GM19193 (cell line): ENCODE data around the gene OR2S2.

Source experiments
- POLR2A ChIP-seq: IDR thresholded peaks from 4 replicates; pipeline ENCODE4 v1.6.1; 2011; ENCODE audit not compliant: insufficient read depth, insufficient read length; ENCODE audit errors: extremely low read depth

The OR2S2 gene

GRCh38 chr9:35944173-35944572, 13.8 kb downstream of the OR2S2 start:
- no peak for TF ChIP-seq POLR2A

GRCh38 chr9:35942286-35942685, 15.7 kb downstream of the OR2S2 start:
- TF ChIP-seq POLR2A, result no peak

DNA sequence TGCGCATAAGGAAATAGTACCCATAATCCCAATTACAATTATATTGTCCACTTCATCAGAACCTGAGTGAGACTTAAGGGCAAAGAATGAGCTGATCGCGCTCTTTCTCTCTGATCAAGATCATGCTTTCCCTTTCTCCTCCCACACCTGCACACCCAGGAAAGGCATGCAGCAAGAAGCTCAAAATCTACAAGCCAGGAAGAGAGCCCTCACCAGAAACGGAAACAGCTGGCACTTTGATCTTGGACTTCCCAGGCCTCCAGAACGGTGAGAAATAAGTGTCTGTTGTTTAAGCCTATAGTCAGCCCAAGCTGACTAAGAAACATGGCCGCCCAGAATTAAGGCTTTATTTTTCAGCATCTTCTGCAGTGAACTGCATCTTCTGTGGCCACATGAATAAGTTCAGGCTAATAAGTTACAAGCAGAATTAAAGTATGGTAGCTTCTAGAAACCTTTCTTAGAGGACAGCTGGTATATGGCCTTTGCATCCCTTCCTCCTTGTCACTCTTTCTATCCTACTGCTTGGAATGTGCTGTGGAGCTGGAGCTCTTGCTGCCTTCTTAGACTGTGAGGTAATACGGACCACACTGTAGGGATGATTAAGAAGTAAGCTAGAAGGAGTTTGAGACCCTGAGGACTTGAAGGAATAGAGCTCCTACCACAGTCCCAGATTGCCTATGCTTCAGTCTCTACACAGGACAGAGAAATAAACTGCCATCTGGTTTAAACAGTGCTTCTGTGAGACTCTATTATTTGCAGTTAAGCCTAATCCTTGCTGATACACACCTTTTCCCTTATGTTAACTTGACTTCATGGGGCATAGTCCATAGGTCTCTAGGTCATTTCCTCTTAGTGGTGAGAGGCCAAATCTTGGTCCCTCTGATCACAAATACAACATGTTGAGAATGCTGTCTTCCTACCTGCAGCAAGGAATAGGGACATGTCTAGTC, 17.2 kb downstream of the OR2S2 start:
- no peak for TF ChIP-seq POLR2A

- TF ChIP-seq POLR2A, result no peak
Measured at GRCh38 chr9:35939679-35940250, 18.2 kb downstream of the OR2S2 start.

- TF ChIP-seq POLR2A, result no peak
Measured at GRCh38 chr9:35938474-35939356, 19.2 kb downstream of the OR2S2 start.

DNA sequence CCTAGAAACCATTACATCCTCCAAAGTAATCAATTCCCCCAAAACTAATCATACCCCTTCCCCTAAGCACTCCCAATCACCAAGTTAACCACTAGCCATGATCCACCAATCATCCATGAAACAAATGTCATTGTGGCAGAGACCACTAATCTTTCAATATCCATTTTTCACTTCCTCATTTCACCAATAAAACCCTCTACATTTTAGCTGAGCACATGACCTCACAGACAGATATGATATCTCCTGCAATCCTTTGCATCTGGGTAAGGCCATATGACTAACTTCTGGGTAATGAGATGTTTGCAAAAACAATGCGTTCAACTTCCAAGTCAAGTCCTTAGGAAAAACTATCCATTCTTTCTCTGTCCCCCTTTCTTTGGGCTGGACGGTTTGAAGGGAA, 20.7 kb downstream of the OR2S2 start:
- TF ChIP-seq POLR2A, result no peak

DNA sequence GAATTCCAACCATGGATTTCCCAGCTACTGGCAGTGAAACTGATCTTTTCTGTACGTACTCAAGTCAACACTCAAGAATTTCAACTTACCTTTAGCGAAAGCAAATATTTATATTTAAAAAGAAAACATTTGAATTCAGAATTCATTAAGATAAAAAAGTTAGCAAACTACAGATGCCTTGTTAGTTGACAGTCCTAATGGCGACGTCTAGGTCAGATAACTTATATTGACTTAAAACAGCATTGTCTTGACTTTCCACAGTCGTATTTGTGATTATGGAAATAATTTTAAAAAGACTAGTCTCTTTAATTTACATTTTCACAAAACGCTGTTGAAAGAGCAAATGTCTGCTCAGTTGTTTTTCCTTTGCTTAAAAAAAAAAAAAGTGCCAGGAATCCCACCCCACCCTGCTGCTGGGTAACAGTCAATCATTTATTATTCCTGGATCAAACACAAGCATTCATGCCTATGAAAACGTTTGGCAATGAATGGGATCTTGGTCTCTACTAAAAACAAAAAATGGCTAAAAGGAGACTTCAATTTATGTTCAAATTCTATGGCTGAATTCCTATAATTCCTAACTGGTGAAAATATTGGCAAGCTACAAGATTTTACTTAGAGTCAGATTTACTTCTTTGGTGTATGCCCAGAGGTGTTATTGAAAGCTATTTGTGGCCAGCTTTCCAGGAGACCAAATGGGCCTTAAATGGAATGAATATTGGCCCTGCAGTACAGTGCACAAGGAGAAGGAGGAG, 22.0 kb downstream of the OR2S2 start:
- TF ChIP-seq POLR2A, result no peak

DNA sequence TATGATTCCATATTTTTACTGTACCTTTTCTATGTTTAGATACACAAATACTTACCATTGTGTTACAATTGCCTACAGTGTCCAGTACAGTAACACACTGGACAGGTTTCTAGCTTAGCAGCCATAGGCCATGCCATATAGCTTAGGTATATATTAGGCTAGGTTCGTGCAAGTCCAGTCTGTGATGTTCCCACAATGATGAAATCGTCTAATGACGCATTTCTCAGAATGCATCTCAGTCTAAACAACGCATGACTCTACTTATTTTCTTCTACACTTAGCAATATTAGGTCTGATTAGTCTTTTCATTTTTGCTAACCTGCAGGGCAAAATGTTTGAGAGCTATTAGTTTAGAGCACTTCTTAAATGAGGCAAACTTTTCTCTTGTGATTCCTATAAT, 22.7 kb downstream of the OR2S2 start:
- TF ChIP-seq POLR2A, result no peak

DNA sequence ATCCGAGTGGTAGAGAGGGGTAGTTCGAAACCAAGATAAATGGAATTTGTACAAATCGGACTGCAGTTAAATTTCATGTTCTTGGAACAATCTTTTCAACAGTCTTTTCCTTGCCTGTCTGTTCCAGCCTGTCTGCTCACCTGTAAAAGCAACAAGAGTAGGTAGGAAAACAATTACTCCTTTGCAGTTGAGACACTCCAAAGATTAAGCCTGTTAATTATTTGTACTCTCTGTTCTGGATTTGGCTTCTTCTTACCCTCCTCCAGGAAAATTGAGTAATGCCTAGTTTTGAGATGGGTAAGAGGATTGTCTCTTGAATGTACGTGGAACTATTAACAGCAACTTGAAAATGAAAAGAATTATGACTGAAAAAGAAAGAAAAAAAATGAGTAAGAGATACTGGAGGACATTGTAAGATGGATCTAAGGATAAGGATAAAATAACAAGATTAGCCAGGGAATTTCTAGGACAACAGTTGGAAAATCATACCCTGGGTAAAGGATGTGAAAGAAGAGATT, 24.3 kb downstream of the OR2S2 start:
- TF ChIP-seq POLR2A, result no peak

DNA sequence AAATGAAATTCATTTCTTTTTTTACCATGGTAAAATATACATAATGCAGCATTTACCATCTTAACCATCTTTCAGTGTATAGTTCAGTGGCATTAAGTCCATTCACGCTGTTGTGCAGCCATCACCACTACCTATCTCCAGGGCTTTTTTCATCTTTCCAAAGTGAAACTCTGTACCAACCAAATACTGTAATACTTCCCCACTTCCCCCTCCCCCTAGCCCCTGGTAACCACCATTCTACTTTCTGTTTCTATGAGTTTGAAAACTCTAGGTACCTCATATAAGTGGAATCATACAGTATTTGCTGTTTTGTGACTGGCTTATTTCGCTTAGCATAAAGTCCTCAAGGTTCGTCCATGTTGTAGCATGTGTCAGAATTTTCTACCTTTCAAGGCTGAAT, 25.2 kb downstream of the OR2S2 start:
- TF ChIP-seq POLR2A, result no peak

- no peak for TF ChIP-seq POLR2A
Measured at GRCh38 chr9:35930989-35931388, 27.0 kb downstream of the OR2S2 start.

GRCh38 chr9:35930521-35930920, 27.4 kb downstream of the OR2S2 start:
- no peak for TF ChIP-seq POLR2A

- no peak for TF ChIP-seq POLR2A
Measured at GRCh38 chr9:35929453-35929718, 28.6 kb downstream of the OR2S2 start.

DNA sequence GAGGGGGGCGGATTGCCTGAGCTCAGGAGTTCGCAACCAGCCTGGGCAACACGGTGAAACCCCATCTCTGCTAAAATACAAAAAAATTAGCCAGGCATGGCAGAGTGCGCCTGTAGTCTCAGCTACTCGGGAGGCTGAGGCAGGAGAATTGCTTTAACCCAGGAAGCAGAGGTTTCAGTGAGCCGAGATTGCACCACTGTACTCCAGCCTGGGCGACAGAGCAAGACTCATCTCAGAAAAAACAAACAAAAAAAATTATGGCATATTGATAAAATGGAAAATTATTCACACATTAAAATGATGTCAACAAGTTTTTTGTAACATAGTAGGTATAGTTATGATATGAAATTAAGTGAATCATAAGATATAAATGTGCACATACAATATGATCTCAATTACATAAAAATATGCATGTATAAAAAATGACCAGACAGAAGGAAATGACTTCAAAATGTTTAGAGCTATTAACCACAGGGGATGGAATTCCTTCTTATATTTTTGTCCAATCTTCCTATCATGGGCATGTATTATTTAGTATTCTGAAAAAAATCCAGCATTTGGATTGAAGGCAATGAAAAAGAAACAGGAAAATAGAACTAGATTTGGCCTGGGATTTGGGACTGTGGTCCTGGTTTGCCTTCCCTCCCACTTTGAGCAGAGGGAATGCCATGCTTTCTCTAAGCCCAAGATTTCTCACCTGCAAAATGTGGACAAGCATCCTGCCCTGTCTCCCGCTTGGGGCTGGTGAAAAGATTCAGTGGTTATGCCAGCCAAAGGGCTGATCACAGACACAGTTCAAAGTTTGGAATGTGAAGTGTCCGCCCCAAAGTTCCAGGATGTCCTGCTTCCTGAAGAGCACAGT, 29.1 kb downstream of the OR2S2 start:
- no peak for TF ChIP-seq POLR2A
